Smooth muscle cell of the umbilical artery (primary cell): ENCODE measurements around the gene LRRC25. TPM values are rescaled to one million over a fixed set of nuclear protein-coding genes. Genes with fewer than 3 reads are reported as not detected.

ENCODE experiments used
- total RNA-seq: library from RNA; depleted of rRNA; stranded (reverse); fragments of >200 nt; gene quantifications from 2 replicates; pipeline ENCODE4 v1.2.3, GENCODE V29; 2014

The LRRC25 gene
- total RNA-seq, result not detected in 2 replicates

DNA sequence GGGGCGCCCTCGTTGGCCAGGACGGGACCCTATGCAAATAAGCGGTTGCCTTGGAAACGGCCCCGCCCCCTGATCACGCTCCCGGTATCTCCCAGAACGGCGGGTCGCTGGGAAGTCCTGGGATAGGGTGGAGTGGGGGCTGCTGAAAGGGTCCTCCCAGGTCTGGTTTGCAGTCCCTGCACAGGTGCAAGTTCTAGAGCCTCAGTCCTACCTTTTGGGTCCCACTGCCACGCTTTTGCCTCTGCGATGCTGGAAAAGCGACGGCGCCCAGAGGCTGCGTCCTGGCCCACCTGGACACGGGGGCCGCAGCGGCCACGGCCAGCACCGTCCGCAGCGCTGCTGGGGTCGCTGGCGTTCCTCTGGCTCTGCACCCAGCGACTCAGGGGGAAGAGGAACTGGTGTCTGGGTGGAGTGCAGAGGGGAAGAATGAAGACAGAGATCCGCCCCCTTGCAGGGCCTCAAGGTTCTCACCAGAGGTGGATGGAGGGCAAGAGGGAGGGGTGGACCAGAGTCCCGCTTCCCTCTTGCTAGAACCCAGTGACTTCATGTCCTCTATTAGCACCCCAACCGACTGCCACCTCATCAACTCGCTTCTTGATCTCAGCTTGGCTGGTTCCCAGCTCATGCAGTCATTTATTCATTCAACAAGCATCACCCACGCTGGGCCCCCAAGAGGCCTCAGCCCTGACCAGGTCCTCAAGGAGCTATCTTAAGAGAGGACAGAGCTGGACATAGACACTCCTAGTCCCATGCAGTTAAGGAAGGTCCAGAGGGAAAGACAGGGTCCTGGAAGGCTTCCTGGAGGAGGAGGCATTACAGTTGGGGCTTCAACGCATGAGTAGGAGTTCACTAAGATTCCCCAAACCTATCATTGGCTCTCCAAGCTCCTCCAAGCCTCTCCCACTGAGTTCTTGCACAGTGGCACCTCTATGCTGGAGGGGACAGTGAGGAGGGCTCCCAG is at the start of gene LRRC25:
Gene LRRC25 (minus strand): TSS at position 381 of the 961 bp plus-strand sequence. CDS start 659 bp downstream, outside the sequence.

GRCh38 chr19:18437491-18438330 is 40.3 kb upstream of the LRRC25 start, which contains the start of gene ISYNA1:
Gene ISYNA1 (minus strand): TSS chr19:18438133. CDS start chr19:18437979, 154 bp downstream.

DNA sequence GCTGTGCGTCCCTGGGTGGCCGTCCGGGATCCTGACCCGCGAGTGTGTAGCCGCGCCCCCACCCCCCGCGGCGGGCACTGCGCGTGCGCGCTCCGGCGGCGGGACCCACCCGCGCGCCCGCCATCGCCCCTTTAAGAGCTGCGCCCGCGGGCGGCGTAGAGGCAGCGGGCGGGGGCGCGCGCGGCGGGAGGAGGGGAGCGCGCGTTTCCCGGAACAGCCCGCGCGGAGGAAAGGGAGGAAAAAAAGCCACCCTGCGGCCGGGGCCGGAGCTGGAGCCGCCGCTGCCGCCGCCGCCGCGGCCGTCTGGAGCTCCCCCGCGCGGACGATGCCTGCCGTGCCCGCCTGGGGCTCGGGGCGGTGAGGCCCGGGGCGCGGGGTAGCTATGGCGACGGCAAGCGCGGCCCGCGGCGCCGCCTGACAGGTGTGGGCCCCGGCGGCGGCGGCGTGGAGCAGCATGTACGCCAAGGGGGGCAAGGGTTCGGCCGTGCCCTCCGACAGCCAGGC is 21.8 kb upstream of the LRRC25 start, which contains the start of gene SSBP4:
Gene SSBP4 (plus strand): TSS at position 204 of the 504 bp plus-strand sequence. CDS start 251 bp downstream, at position 455.

GRCh38 chr19:18385675-18386542 is 11.5 kb downstream of the LRRC25 start, which contains the start of gene GDF15:
Gene GDF15 (plus strand): TSS chr19:18386158. CDS start chr19:18386190, 32 bp downstream.

Other genes with a start within 250 kb of the LRRC25 start
- gene PIK3R2, start 244.5 kb downstream of the LRRC25 start, total RNA-seq, result 21.7 and 53.9 TPM in 2 replicates
- 4.8 and 5.3 TPM in 2 replicates for gene IFI30, start 223.8 kb downstream of the LRRC25 start, total RNA-seq
- gene MPV17L2, start 204.4 kb downstream of the LRRC25 start, total RNA-seq, result 13.2 and 19.6 TPM in 2 replicates
- gene RAB3A, start 193.6 kb downstream of the LRRC25 start, total RNA-seq, result 3.6 and 4.0 TPM in 2 replicates
- 1.4 and 4.2 TPM in 2 replicates for gene PDE4C, start 171.2 kb downstream of the LRRC25 start, total RNA-seq
- gene IQCN, start 123.2 kb downstream of the LRRC25 start, total RNA-seq, result 0.30 and 0.32 TPM in 2 replicates
- gene JUND, start 116.0 kb downstream of the LRRC25 start, total RNA-seq, result 89.7 and 124 TPM in 2 replicates
- 77.5 and 130 TPM in 2 replicates for gene LSM4, start 74.5 kb downstream of the LRRC25 start, total RNA-seq
- 36.7 and 46.3 TPM in 2 replicates for gene PGPEP1, start 57.0 kb downstream of the LRRC25 start, total RNA-seq
- gene GDF15, start 11.5 kb downstream of the LRRC25 start, total RNA-seq, result 150 TPM in 2 replicates
- gene SSBP4, start 21.8 kb upstream of the LRRC25 start, total RNA-seq, result 48.0 and 49.0 TPM in 2 replicates
- gene ISYNA1, start 40.5 kb upstream of the LRRC25 start, total RNA-seq, result 41.6 and 43.7 TPM in 2 replicates
- 13.1 and 14.3 TPM in 2 replicates for gene ELL, start 124.4 kb upstream of the LRRC25 start, total RNA-seq
- 261 and 281 TPM in 2 replicates for gene FKBP8, start 146.0 kb upstream of the LRRC25 start, total RNA-seq
- gene KXD1, start 160.2 kb upstream of the LRRC25 start, total RNA-seq, result 62.1 and 76.4 TPM in 2 replicates
- 374 and 760 TPM in 2 replicates for gene UBA52, start 174.2 kb upstream of the LRRC25 start, total RNA-seq
- 35.0 and 59.1 TPM in 2 replicates for gene REX1BD, start 191.2 kb upstream of the LRRC25 start, total RNA-seq
- gene CRLF1, start 209.2 kb upstream of the LRRC25 start, total RNA-seq, result 0.55 and 3.0 TPM in 2 replicates
- 1.3 and 5.6 TPM in 2 replicates for gene TMEM59L, start 215.2 kb upstream of the LRRC25 start, total RNA-seq
- gene KLHL26, start 239.4 kb upstream of the LRRC25 start, total RNA-seq, result 8.3 and 8.9 TPM in 2 replicates